ENCODE data around the gene TLNRD1.

The TLNRD1 gene

GRCh38 chr15:80982205-80982604, 18.5 kb upstream of the TLNRD1 start:
- H3K4me3 ChIP-seq (ENCODE audit: insufficient read depth, low read length, poor library complexity, severe bottlenecking) = no peak overlapping the region
- no peak overlapping the region for H3K4me2 ChIP-seq (ENCODE audit: low read depth, low read length, poor library complexity, severe bottlenecking)
- no peaks in the 10 kb centered on the region for H3K9me3 ChIP-seq (ENCODE audit: insufficient read depth, low read length)
- TF ChIP-seq CTCF (IDR thresholded peaks at IDR 0.05; ENCODE audit: insufficient read depth, low read length, poor library complexity, severe bottlenecking) = peak; percentile 11
- no peak for TF ChIP-seq EZH2phosphoT487 (conservative IDR thresholded peaks at IDR 0.05; ENCODE audit: low read length)
- H3F3A ChIP-seq (ENCODE audit: insufficient read depth) = no peaks in the 10 kb centered on the region; the same call in 1 of the 2 replicates
- no peak overlapping the region for H2AFZ ChIP-seq (ENCODE audit: low read depth, low read length, severe bottlenecking)
- H3K27me3 ChIP-seq (ENCODE audit: low read length) = no peaks in the 10 kb centered on the region
- H3K36me3 ChIP-seq (ENCODE audit: low read length) = peaks cover 10% of the 10 kb centered on the region; the same call in 1 of the 2 replicates
- no peak overlapping the region for H3K9ac ChIP-seq (ENCODE audit: low read length)
- H3K27ac ChIP-seq (ENCODE audit: low read depth, low read length) = no peak overlapping the region
- H4K20me1 ChIP-seq (ENCODE audit: low read depth, low read length) = no peaks in the 10 kb centered on the region
- peaks cover 44% of the 10 kb centered on the region for H3K79me2 ChIP-seq (ENCODE audit: insufficient read depth, low read length)
- H3K9me2 ChIP-seq (replicated peaks; ENCODE audit: insufficient read depth, low read length) = no peaks in the 10 kb centered on the region

GRCh38 chr15:80982839-80983238, 17.9 kb upstream of the TLNRD1 start:
- H3K9me3 ChIP-seq (ENCODE audit: insufficient read depth, low read length) = no peaks in the 10 kb centered on the region
- H3K9ac ChIP-seq (ENCODE audit: low read length) = no peak overlapping the region
- H3K27me3 ChIP-seq (ENCODE audit: low read length) = no peaks in the 10 kb centered on the region
- peaks cover 48% of the 10 kb centered on the region for H3K79me2 ChIP-seq (ENCODE audit: insufficient read depth, low read length)
- H3F3A ChIP-seq (ENCODE audit: insufficient read depth) = no peaks in the 10 kb centered on the region; the same call in 1 of the 2 replicates
- peaks cover 10% of the 10 kb centered on the region; the same call in 1 of the 2 replicates for H3K36me3 ChIP-seq (ENCODE audit: low read length)
- no peak overlapping the region for H3K27ac ChIP-seq (ENCODE audit: low read depth, low read length)
- H3K9me2 ChIP-seq (replicated peaks; ENCODE audit: insufficient read depth, low read length) = no peaks in the 10 kb centered on the region
- TF ChIP-seq EZH2phosphoT487 (conservative IDR thresholded peaks at IDR 0.05; ENCODE audit: low read length) (no peak), CTCF (IDR thresholded peaks at IDR 0.05; ENCODE audit: insufficient read depth, low read length, poor library complexity, severe bottlenecking) (no peak)
- no peaks in the 10 kb centered on the region for H4K20me1 ChIP-seq (ENCODE audit: low read depth, low read length)
- H3K4me3 ChIP-seq (ENCODE audit: insufficient read depth, low read length, poor library complexity, severe bottlenecking) = no peak overlapping the region
- H2AFZ ChIP-seq (ENCODE audit: low read depth, low read length, severe bottlenecking) = no peak overlapping the region
- no peak overlapping the region for H3K4me2 ChIP-seq (ENCODE audit: low read depth, low read length, poor library complexity, severe bottlenecking)

GRCh38 chr15:80984856-80985255, 15.9 kb upstream of the TLNRD1 start:
- Histone ChIP-seq H3K4me3 (ENCODE audit: insufficient read depth, low read length, poor library complexity, severe bottlenecking) (no peak overlapping the region), H3K9me3 (ENCODE audit: insufficient read depth, low read length) (no peaks in the 10 kb centered on the region), H3K27ac (ENCODE audit: low read depth, low read length) (no peak overlapping the region), H3K4me2 (ENCODE audit: low read depth, low read length, poor library complexity, severe bottlenecking) (no peak overlapping the region), H3K9ac (ENCODE audit: low read length) (no peak overlapping the region), H3K36me3 (ENCODE audit: low read length) (peaks cover 6% of the 10 kb centered on the region; the same call in 1 of the 2 replicates), H4K20me1 (ENCODE audit: low read depth, low read length) (no peaks in the 10 kb centered on the region), H3F3A (ENCODE audit: insufficient read depth) (no peaks in the 10 kb centered on the region; the same call in 1 of the 2 replicates), H2AFZ (ENCODE audit: low read depth, low read length, severe bottlenecking) (no peak overlapping the region), H3K9me2 (replicated peaks; ENCODE audit: insufficient read depth, low read length) (no peaks in the 10 kb centered on the region), H3K79me2 (ENCODE audit: insufficient read depth, low read length) (peaks cover 64% of the 10 kb centered on the region), H3K27me3 (ENCODE audit: low read length) (no peaks in the 10 kb centered on the region)
- no peak for TF ChIP-seq CTCF (IDR thresholded peaks at IDR 0.05; ENCODE audit: insufficient read depth, low read length, poor library complexity, severe bottlenecking)
- TF ChIP-seq EZH2phosphoT487 (conservative IDR thresholded peaks at IDR 0.05; ENCODE audit: low read length) = no peak
